Mucosa of descending colon (tissue), 3 donors: ENCODE measurements around the gene SMIM13. TPM values are rescaled to one million over a fixed set of nuclear protein-coding genes. Genes with fewer than 3 reads are reported as not detected.

Experiments used
- ATAC-seq: fragments of 200-7000 bp; cut with Tn5 transposase; one replicate; pipeline ENCODE4 v1.9.1; 2020; ENCODE audit warnings: mild to moderate bottlenecking, moderate library complexity
- DNase-seq, 3 donors: peaks; one replicate each; pipeline ENCODE4 v3.0.0-alpha.2; 2020
- H3K36me3 ChIP-seq: fragments of 200-600 bp; one replicate; pipeline ENCODE4 v1.8.0; 2021; ENCODE audit warnings: low read depth, mild to moderate bottlenecking
- H3K4me1 ChIP-seq: fragments of 200-600 bp; one replicate; pipeline ENCODE4 v1.8.0; 2021; ENCODE audit warnings: low read depth, mild to moderate bottlenecking
- H3K4me3 ChIP-seq: fragments of 200-600 bp; one replicate; pipeline ENCODE4 v1.8.0; 2021; ENCODE audit warnings: mild to moderate bottlenecking
- H3K9me3 ChIP-seq: fragments of 200-600 bp; one replicate; pipeline ENCODE4 v1.8.0; 2021; ENCODE audit warnings: mild to moderate bottlenecking
- CTCF ChIP-seq: fragments of 200-600 bp; IDR thresholded peaks from one replicate; pipeline ENCODE4 v1.8.0; 2022; ENCODE audit warnings: antibody characterized with exemption, mild to moderate bottlenecking
- intact Hi-C, 2 donors: fragments of 100-400 bp; cut with DNase I in 1 of 2; cut with micrococcal nuclease in 1 of 2; formaldehyde crosslinking; loops; one replicate each; pipeline versions ENCODE4 v1.11.0 to v1.11.1; 2022; cut with DNase I, micrococcal nuclease
- long read RNA-seq, 2 donors: library from polyadenylated mRNA; unstranded; transcript quantifications; one replicate each; pipeline ENCODE4 v2.0.0, GENCODE V29; 2019 to 2021
- total RNA-seq, 3 donors: library from RNA; stranded (reverse); fragmentation: NEBNext Ultra II Directional in 2 of 3; extraction: Animal tissue kit (Norgen Biotek cat#: 25700) in 2 of 3; gene quantifications; one replicate each; pipeline versions ENCODE4 v1.2.1 to v1.2.4, GENCODE V29; 2021 to 2023
- donor health status: DM: no; HTN: no; CAD: no; lungs with moderate emphysema.
- donor health status: DM: no; HTN: no; CAD: no.
- donor health status: DM: no; HTN: yes; CAD: no.

Gene SMIM13
- 10 to 100 TPM in 1 of 3 donors, 1 to 10 TPM in 2; 5.4 to 10.9 (median 5.6) TPM for total RNA-seq
- long read RNA-seq, donor 1, full-length matches to known transcripts = 2 of 4 reads
- long read RNA-seq, donor 1, partial matches to known transcripts = 0 of 4 reads
- long read RNA-seq, donor 1, other reads (novel, unspliced or antisense) = 2 of 4 reads
- long read RNA-seq, donor 2 = 0 reads

DNA sequence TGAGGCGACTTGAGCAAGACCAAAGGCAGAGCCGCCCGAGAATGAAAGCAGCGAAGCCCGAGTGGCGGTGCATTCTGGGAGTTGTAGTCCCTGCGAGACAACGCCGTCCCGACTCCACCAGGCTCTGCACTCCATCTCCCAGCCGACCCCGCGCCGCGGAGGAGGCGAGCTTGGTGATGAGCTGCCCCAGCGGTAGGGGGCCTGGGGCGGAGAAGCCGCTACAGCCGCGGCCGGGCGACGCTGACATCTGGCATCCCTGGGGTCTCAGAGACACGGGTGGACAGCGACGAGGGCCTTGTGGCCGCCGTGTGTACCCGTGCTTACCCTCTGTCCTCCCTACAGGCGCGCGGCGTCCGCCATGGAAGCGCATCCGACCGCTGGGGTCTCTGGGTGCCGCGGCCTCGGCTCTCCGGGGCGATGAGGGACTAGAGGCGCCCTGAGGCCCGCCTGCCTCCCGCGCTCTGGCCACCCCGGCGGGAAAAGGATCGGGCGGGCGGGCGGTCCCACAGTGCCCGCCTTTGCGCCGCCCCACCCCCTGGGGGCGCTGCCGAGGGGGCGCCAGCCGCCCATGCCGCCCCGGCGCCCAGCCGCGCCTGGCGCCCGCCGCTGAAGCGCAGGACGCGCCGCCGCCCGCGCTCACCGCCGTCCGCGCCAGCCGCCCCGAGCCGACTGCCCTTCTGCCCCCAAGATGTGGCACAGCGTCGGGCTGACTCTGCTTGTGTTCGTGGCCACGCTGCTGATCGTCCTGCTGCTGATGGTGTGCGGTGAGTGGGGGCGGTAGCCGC, at the start of gene SMIM13:
Gene SMIM13, plus strand, starts transcription at position 209 of the 785 bp plus-strand sequence. Its CDS starts 480 bp downstream, at position 689.
- peak; percentile 98 for DNase-seq
- TF ChIP-seq CTCF = peak; percentile 55
- H3K4me1 ChIP-seq = peaks cover 21% of the 10 kb centered on the region
- H3K9me3 ChIP-seq = no peaks in the 10 kb centered on the region
- intact Hi-C loops = no loop called here
- peak; percentile 97 for ATAC-seq
- H3K4me3 ChIP-seq = peak within 1 kb of the TSS; percentile 97
- H3K36me3 ChIP-seq = peaks cover 3% of the 10 kb centered on the region

DNA sequence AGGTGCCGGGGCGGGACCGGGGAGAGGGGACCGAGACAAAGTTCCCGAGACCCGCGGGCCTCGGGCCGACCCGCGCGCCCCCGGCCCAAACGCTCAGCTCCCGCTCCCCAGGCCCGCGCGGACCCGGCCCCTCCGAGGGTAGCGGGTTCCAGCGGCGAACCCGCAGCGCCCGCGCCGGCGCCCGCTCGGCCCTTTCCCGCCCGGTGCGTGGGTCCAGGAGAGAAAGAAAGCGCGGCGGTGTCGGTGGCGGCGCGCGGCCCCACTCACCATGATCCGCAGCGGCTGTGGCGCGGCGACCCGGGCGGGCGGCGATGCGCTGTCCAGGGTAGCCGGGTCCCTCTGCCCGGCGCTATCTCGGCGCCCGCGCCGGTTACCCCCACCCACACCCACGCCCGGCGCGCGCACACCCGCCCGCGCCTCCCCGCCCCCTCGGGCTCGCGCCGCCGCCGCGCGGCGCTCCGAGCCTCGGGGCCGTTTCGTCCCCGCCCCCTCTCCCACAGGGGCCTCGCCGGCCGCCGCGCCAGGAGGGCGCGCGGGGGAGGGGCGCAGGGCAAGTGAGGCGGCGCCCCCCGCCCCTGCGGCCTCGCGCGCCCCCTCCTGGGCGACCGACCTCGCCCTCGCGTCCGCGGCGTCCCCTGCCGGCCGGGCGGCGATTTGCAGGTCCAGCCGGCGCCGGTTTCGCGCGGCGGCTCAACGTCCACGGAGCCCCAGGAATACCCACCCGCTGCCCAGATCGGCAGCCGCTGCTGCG, 49.5 kb upstream of the SMIM13 start, which contains the start of gene ELOVL2:
Gene ELOVL2, minus strand, starts transcription at position 345 of the 751 bp plus-strand sequence. Its CDS starts 75 bp downstream, at position 270.
- Histone ChIP-seq H3K4me1 (no peaks in the 10 kb centered on the region), H3K9me3 (no peaks in the 10 kb centered on the region), H3K36me3 (no peaks in the 10 kb centered on the region), H3K4me3 (no peak within 1 kb of the TSS)
- intact Hi-C loops = no loop called here
- peak; percentile 56 for ATAC-seq
- DNase-seq = peak in 1 of 3 donors; percentile 9
- TF ChIP-seq CTCF = no peak

DNA sequence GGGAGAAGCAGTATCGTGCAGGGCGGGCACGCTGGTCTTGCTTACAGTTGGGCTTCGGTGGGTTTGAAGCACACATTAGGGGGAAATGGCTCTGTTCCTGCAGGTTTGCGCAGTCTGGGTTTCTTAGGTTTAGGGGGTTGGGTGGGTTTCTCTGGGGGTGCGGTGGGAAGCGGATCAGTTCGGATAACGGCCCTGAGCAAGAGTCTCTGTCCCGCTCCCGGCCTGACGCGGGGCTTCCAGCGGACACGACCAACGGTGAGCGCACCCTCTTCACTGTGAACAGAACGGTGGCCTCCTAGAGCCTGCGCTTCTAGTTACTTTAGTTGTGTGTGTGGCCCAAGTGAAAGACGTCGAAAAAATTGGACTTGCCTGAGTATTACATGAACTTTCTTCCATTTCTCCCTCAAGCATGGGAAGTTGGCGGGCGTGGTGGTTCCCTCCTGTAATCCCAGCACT, 48.9 kb upstream of the SMIM13 start:
- no peak for TF ChIP-seq CTCF
- H3K36me3 ChIP-seq = no peaks in the 10 kb centered on the region
- ATAC-seq (no peak), DNase-seq (no peak)
- intact Hi-C loops = no loop called here
- H3K9me3 ChIP-seq = no peaks in the 10 kb centered on the region
- no peaks in the 10 kb centered on the region for H3K4me1 ChIP-seq
- no peak overlapping the region for H3K4me3 ChIP-seq

DNA sequence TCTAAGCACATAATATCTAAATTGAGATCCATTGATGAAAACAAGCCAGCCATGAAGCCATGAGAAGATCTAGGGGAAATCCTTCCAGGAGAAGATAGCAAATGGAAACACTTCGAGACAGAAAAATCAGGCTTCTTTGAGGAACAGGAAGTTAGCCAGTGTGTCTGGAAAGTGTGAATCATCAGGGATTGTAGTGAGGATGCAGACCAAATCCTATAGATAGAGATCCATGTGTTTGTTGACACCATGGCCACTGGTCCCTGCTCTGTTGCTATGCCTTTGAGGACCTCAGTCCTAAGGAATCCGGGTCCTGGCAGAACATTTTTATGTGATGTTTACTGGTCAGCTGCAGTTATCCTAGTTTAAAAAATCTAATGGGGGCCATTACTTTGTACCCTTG, 42.9 kb upstream of the SMIM13 start:
- TF ChIP-seq CTCF = no peak
- DNase-seq (no peak), ATAC-seq (no peak)
- Histone ChIP-seq H3K4me1 (no peaks in the 10 kb centered on the region), H3K4me3 (no peak overlapping the region), H3K9me3 (no peaks in the 10 kb centered on the region), H3K36me3 (no peaks in the 10 kb centered on the region)
- intact Hi-C loops = no loop called here

DNA sequence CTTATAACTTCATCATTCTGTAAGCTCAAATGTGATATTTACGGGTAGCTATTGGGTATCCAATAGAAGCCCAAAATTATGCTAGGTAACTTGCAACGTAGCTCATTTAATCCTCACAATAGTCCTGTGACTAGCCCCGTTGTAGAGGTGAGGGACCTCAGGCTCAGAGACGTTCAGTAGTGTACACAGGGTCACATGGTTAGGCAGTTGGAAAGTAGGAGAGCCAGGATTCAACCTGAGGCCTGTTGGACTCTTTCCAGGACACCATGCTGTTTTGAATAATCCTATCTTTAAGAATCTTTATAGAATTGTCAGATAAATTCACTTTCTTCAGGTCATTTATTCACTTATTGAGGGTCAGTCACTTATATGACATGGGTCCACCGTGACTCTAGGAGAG, 40.3 kb upstream of the SMIM13 start:
- H3K4me3 ChIP-seq = no peak overlapping the region
- ATAC-seq = no peak
- no peaks in the 10 kb centered on the region for H3K9me3 ChIP-seq
- no peaks in the 10 kb centered on the region for H3K36me3 ChIP-seq
- no peaks in the 10 kb centered on the region for H3K4me1 ChIP-seq
- intact Hi-C loops = no loop called here
- no peak for DNase-seq
- TF ChIP-seq CTCF = no peak
